ENCODE results near the gene SCT.

Gene SCT

GRCh38 chr11:590997-591396 lies 36.0 kb downstream of the SCT start:
- Histone ChIP-seq H3K27ac (ENCODE audit: low read depth, low read length) (no peak overlapping the region), H3K9ac (ENCODE audit: low read depth, low read length) (no peak overlapping the region), H3K27me3 (ENCODE audit: insufficient read depth, low read length) (no peaks in the 10 kb centered on the region), H3K4me3 (ENCODE audit: low read length) (no peak overlapping the region), H3K9me3 (ENCODE audit: insufficient read depth, low read depth, low read length) (no peaks in the 10 kb centered on the region), H3K4me1 (ENCODE audit: insufficient read depth, low read length) (no peaks in the 10 kb centered on the region), H3K36me3 (ENCODE audit: insufficient read depth, low read length) (peaks cover 94% of the 10 kb centered on the region)
- WGBS, result 91% methylated on average over 11 of the region's 11 CpGs

- peaks cover 83% of the 10 kb centered on the region for H3K36me3 ChIP-seq (ENCODE audit: insufficient read depth, low read length)
- H3K27ac ChIP-seq (ENCODE audit: low read depth, low read length), result no peak overlapping the region
- H3K9me3 ChIP-seq (ENCODE audit: insufficient read depth, low read depth, low read length), result no peaks in the 10 kb centered on the region
- WGBS, result 95% methylated on average over 26 of the region's 26 CpGs
- H3K9ac ChIP-seq (ENCODE audit: low read depth, low read length), result no peak overlapping the region
- no peaks in the 10 kb centered on the region for H3K4me1 ChIP-seq (ENCODE audit: insufficient read depth, low read length)
- no peak overlapping the region for H3K4me3 ChIP-seq (ENCODE audit: low read length)
- no peaks in the 10 kb centered on the region for H3K27me3 ChIP-seq (ENCODE audit: insufficient read depth, low read length)
These were observed 37.2 kb downstream of the SCT start for GRCh38 chr11:589798-590197.

GRCh38 chr11:587978-588380 lies 39.0 kb downstream of the SCT start:
- no peaks in the 10 kb centered on the region for H3K4me1 ChIP-seq (ENCODE audit: insufficient read depth, low read length)
- no peaks in the 10 kb centered on the region for H3K27me3 ChIP-seq (ENCODE audit: insufficient read depth, low read length)
- H3K9me3 ChIP-seq (ENCODE audit: insufficient read depth, low read depth, low read length), result no peaks in the 10 kb centered on the region
- WGBS, result 95% methylated on average over 6 of the region's 6 CpGs
- peaks cover 75% of the 10 kb centered on the region for H3K36me3 ChIP-seq (ENCODE audit: insufficient read depth, low read length)
- H3K27ac ChIP-seq (ENCODE audit: low read depth, low read length), result no peak overlapping the region
- no peak overlapping the region for H3K4me3 ChIP-seq (ENCODE audit: low read length)
- H3K9ac ChIP-seq (ENCODE audit: low read depth, low read length), result no peak overlapping the region

- WGBS, result 95% methylated on average over 7 of the region's 8 CpGs
- H3K27me3 ChIP-seq (ENCODE audit: insufficient read depth, low read length), result no peaks in the 10 kb centered on the region
- H3K4me3 ChIP-seq (ENCODE audit: low read length), result no peak overlapping the region
- no peak overlapping the region for H3K27ac ChIP-seq (ENCODE audit: low read depth, low read length)
- H3K9me3 ChIP-seq (ENCODE audit: insufficient read depth, low read depth, low read length), result no peaks in the 10 kb centered on the region
- H3K36me3 ChIP-seq (ENCODE audit: insufficient read depth, low read length), result peaks cover 75% of the 10 kb centered on the region
- H3K9ac ChIP-seq (ENCODE audit: low read depth, low read length), result no peak overlapping the region
- H3K4me1 ChIP-seq (ENCODE audit: insufficient read depth, low read length), result no peaks in the 10 kb centered on the region
These were observed 39.4 kb downstream of the SCT start for GRCh38 chr11:587546-587945.

GRCh38 chr11:586376-587316 lies 40.3 kb downstream of the SCT start:
- no peaks in the 10 kb centered on the region for H3K27me3 ChIP-seq (ENCODE audit: insufficient read depth, low read length)
- no peaks in the 10 kb centered on the region for H3K4me1 ChIP-seq (ENCODE audit: insufficient read depth, low read length)
- no peak overlapping the region for H3K9ac ChIP-seq (ENCODE audit: low read depth, low read length)
- H3K4me3 ChIP-seq (ENCODE audit: low read length), result no peak overlapping the region
- no peak overlapping the region for H3K27ac ChIP-seq (ENCODE audit: low read depth, low read length)
- peaks cover 75% of the 10 kb centered on the region for H3K36me3 ChIP-seq (ENCODE audit: insufficient read depth, low read length)
- no peaks in the 10 kb centered on the region for H3K9me3 ChIP-seq (ENCODE audit: insufficient read depth, low read depth, low read length)
- WGBS, result 96% methylated on average over 32 of the region's 32 CpGs

GRCh38 chr11:584287-584686 lies 42.7 kb downstream of the SCT start:
- H3K36me3 ChIP-seq (ENCODE audit: insufficient read depth, low read length), result peaks cover 57% of the 10 kb centered on the region
- no peaks in the 10 kb centered on the region for H3K27me3 ChIP-seq (ENCODE audit: insufficient read depth, low read length)
- no peaks in the 10 kb centered on the region for H3K9me3 ChIP-seq (ENCODE audit: insufficient read depth, low read depth, low read length)
- no peak overlapping the region for H3K9ac ChIP-seq (ENCODE audit: low read depth, low read length)
- no peaks in the 10 kb centered on the region for H3K4me1 ChIP-seq (ENCODE audit: insufficient read depth, low read length)
- no peak overlapping the region for H3K27ac ChIP-seq (ENCODE audit: low read depth, low read length)
- WGBS, result 94% methylated on average over 10 of the region's 10 CpGs
- H3K4me3 ChIP-seq (ENCODE audit: low read length), result no peak overlapping the region

- H3K4me1 ChIP-seq (ENCODE audit: insufficient read depth, low read length), result no peaks in the 10 kb centered on the region
- peaks cover 39% of the 10 kb centered on the region for H3K36me3 ChIP-seq (ENCODE audit: insufficient read depth, low read length)
- H3K9ac ChIP-seq (ENCODE audit: low read depth, low read length), result no peak overlapping the region
- WGBS, result 95% methylated on average over 17 of the region's 17 CpGs
- no peaks in the 10 kb centered on the region for H3K9me3 ChIP-seq (ENCODE audit: insufficient read depth, low read depth, low read length)
- H3K27me3 ChIP-seq (ENCODE audit: insufficient read depth, low read length), result no peaks in the 10 kb centered on the region
- H3K4me3 ChIP-seq (ENCODE audit: low read length), result no peak overlapping the region
- no peak overlapping the region for H3K27ac ChIP-seq (ENCODE audit: low read depth, low read length)
These were observed 45.2 kb downstream of the SCT start for GRCh38 chr11:581752-582151.

GRCh38 chr11:581342-581741 lies 45.6 kb downstream of the SCT start:
- Histone ChIP-seq H3K9ac (ENCODE audit: low read depth, low read length) (no peak overlapping the region), H3K36me3 (ENCODE audit: insufficient read depth, low read length) (peaks cover 35% of the 10 kb centered on the region), H3K4me1 (ENCODE audit: insufficient read depth, low read length) (no peaks in the 10 kb centered on the region), H3K4me3 (ENCODE audit: low read length) (no peak overlapping the region), H3K27me3 (ENCODE audit: insufficient read depth, low read length) (no peaks in the 10 kb centered on the region), H3K9me3 (ENCODE audit: insufficient read depth, low read depth, low read length) (no peaks in the 10 kb centered on the region), H3K27ac (ENCODE audit: low read depth, low read length) (no peak overlapping the region)
- 97% methylated on average over 14 of the region's 14 CpGs for WGBS

GRCh38 chr11:579830-580601 lies 47.0 kb downstream of the SCT start:
- Histone ChIP-seq H3K4me1 (ENCODE audit: insufficient read depth, low read length) (no peaks in the 10 kb centered on the region; the same call in 1 of the 2 replicates), H3K4me3 (ENCODE audit: low read length) (no peak overlapping the region), H3K9ac (ENCODE audit: low read depth, low read length) (peak overlapping the region; percentile 30; the same call in 1 of the 2 replicates), H3K27me3 (ENCODE audit: insufficient read depth, low read length) (peaks cover 6% of the 10 kb centered on the region), H3K27ac (ENCODE audit: low read depth, low read length) (no peak overlapping the region), H3K36me3 (ENCODE audit: insufficient read depth, low read length) (peaks cover 31% of the 10 kb centered on the region), H3K9me3 (ENCODE audit: insufficient read depth, low read depth, low read length) (no peaks in the 10 kb centered on the region)
- WGBS, result 91% methylated on average over 20 of the region's 20 CpGs

- H3K4me3 ChIP-seq (ENCODE audit: low read length), result peak overlapping the region; percentile 25
- 94% methylated on average over 21 of the region's 21 CpGs for WGBS
These were observed 48.5 kb downstream of the SCT start for GRCh38 chr11:578276-579035.

GRCh38 chr11:577611-577894 lies 49.4 kb downstream of the SCT start:
- Histone ChIP-seq H3K27me3 (ENCODE audit: insufficient read depth, low read length) (peaks cover 22% of the 10 kb centered on the region), H3K9me3 (ENCODE audit: insufficient read depth, low read depth, low read length) (no peaks in the 10 kb centered on the region), H3K4me1 (ENCODE audit: insufficient read depth, low read length) (peaks cover 5% of the 10 kb centered on the region; the same call in 1 of the 2 replicates), H3K9ac (ENCODE audit: low read depth, low read length) (peak overlapping the region; percentile 84; the same call in 1 of the 2 replicates), H3K36me3 (ENCODE audit: insufficient read depth, low read length) (peaks cover 17% of the 10 kb centered on the region), H3K4me3 (ENCODE audit: low read length) (peak overlapping the region; percentile 97), H3K27ac (ENCODE audit: low read depth, low read length) (no peak overlapping the region)
- 81% methylated on average over 6 of the region's 6 CpGs for WGBS

More at GRCh38 chr11:578276-579035, 48.5 kb downstream of the SCT start:
- Histone ChIP-seq H3K4me1 (ENCODE audit: insufficient read depth, low read length) (peaks cover 5% of the 10 kb centered on the region; the same call in 1 of the 2 replicates), H3K9ac (ENCODE audit: low read depth, low read length) (no peak overlapping the region), H3K27ac (ENCODE audit: low read depth, low read length) (no peak overlapping the region), H3K27me3 (ENCODE audit: insufficient read depth, low read length) (peaks cover 17% of the 10 kb centered on the region), H3K36me3 (ENCODE audit: insufficient read depth, low read length) (peaks cover 24% of the 10 kb centered on the region), H3K9me3 (ENCODE audit: insufficient read depth, low read depth, low read length) (no peaks in the 10 kb centered on the region)

Measured in HUES64 (cell line).